ENCODE measurements around the gene EYS. TPM values are rescaled to one million over a fixed set of nuclear protein-coding genes. Genes with fewer than 3 reads are reported as not detected.

Gene EYS
- total RNA-seq, 1 experiment from 2014 or later = not detected

- no peaks in the 10 kb centered on the region for H3K79me1 ChIP-seq (ENCODE audit: insufficient read depth, low read depth, low read length, poor library complexity, severe bottlenecking)
- no CpG with 5 or more reads among the region's 1 CpG for WGBS (ENCODE audit: extremely low coverage, insufficient read length, low lambda C conversion rate)
- no peak overlapping the region for H4K5ac ChIP-seq (ENCODE audit: insufficient read length, low read depth, low read length)
- no peak for DNase-seq
- H4K20me1 ChIP-seq (ENCODE audit: control insufficient read depth, insufficient read depth, insufficient read length) = no peaks in the 10 kb centered on the region
- H3K4me1 Mint-ChIP-seq = peaks cover 13% of the 10 kb centered on the region in 2 experiments
- H3K36me3 Mint-ChIP-seq (ENCODE audit: insufficient read depth in 1 of 3, low read depth in 3 of 3) = no peaks in the 10 kb centered on the region
- H3K14ac ChIP-seq (ENCODE audit: insufficient read depth, low read length) = no peak overlapping the region
- H2BK5ac ChIP-seq (ENCODE audit: insufficient read length, low read length) = no peak overlapping the region
- no peak overlapping the region for H2BK120ac ChIP-seq (ENCODE audit: low read depth, low read length, poor library complexity, severe bottlenecking)
- no peaks in the 10 kb centered on the region for H3K23me2 ChIP-seq (ENCODE audit: insufficient read length, low read depth, low read length, poor library complexity, severe bottlenecking)
- no peak overlapping the region for H3K9ac ChIP-seq (ENCODE audit: extremely low read depth, insufficient read length, low read length)
- H3K9me3 ChIP-seq (ENCODE audit: control insufficient read depth, low read depth, low read length) = no peaks in the 10 kb centered on the region
- no peaks in the 10 kb centered on the region for H3K79me2 ChIP-seq (ENCODE audit: insufficient read depth, low read length)
- no peak overlapping the region for H3K56ac ChIP-seq (ENCODE audit: insufficient read length, low read depth, low read length)
- H2AFZ ChIP-seq (ENCODE audit: low read length) = no peak overlapping the region
- H4K8ac ChIP-seq (replicated peaks; ENCODE audit: insufficient read length, low read depth, low read length) = no peak overlapping the region
- no peak overlapping the region for H3K4me3 Mint-ChIP-seq
- peaks cover 3% of the 10 kb centered on the region; the same call in 1 of the 2 replicates for H3K4me1 ChIP-seq (ENCODE audit: insufficient read depth, low read length)
- no peak overlapping the region for H2BK15ac ChIP-seq (ENCODE audit: low read depth, low read length)
- H3K27ac Mint-ChIP-seq = no peak overlapping the region
- H2BK20ac ChIP-seq (ENCODE audit: low read depth, low read length, poor library complexity, severe bottlenecking) = no peak overlapping the region
- no peak overlapping the region for H2BK12ac ChIP-seq (ENCODE audit: insufficient read length, low read depth, low read length)
- no peak overlapping the region for H3T11ph ChIP-seq (ENCODE audit: low read length)
- H3K4ac ChIP-seq (ENCODE audit: low read depth, low read length) = no peak overlapping the region
- no peaks in the 10 kb centered on the region for H3K9me3 Mint-ChIP-seq
- H3K23ac ChIP-seq (ENCODE audit: insufficient read length, low read depth, low read length) = no peak overlapping the region
- no peak overlapping the region for H4K91ac ChIP-seq (ENCODE audit: insufficient read length, low read depth, low read length)
- no peak overlapping the region for H3K4me2 ChIP-seq (ENCODE audit: insufficient read depth, insufficient read length, low read length)
- TF ChIP-seq, protein P1, sequence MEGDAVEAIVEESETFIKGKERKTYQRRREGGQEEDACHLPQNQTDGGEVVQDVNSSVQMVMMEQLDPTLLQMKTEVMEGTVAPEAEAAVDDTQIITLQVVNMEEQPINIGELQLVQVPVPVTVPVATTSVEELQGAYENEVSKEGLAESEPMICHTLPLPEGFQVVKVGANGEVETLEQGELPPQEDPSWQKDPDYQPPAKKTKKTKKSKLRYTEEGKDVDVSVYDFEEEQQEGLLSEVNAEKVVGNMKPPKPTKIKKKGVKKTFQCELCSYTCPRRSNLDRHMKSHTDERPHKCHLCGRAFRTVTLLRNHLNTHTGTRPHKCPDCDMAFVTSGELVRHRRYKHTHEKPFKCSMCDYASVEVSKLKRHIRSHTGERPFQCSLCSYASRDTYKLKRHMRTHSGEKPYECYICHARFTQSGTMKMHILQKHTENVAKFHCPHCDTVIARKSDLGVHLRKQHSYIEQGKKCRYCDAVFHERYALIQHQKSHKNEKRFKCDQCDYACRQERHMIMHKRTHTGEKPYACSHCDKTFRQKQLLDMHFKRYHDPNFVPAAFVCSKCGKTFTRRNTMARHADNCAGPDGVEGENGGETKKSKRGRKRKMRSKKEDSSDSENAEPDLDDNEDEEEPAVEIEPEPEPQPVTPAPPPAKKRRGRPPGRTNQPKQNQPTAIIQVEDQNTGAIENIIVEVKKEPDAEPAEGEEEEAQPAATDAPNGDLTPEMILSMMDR (conservative IDR thresholded peaks at IDR 0.05) = no peak
- H3K27me3 Mint-ChIP-seq (ENCODE audit: low read depth) = no peaks in the 10 kb centered on the region
- no peak overlapping the region for H3K18ac ChIP-seq (ENCODE audit: insufficient read length, low read depth, low read length)
- H3K27me3 ChIP-seq (ENCODE audit: insufficient read depth, low read length) = no peaks in the 10 kb centered on the region
- H2AK5ac ChIP-seq (ENCODE audit: insufficient read length, low read length) = no peak overlapping the region
- H3K27ac ChIP-seq (ENCODE audit: insufficient read length, low read depth, low read length) = no peak overlapping the region
These were observed 520.2 kb downstream of the EYS start for GRCh38 chr6:65186826-65187225.
